Measurements from ENCODE around the gene MCMBP. TPM values are rescaled to one million over a fixed set of nuclear protein-coding genes. Genes with fewer than 3 reads are reported as not detected.

Gene MCMBP
- total and polyA plus RNA-seq, 4 donors, result 25.8 to 53.0 (median 50.2) TPM

DNA sequence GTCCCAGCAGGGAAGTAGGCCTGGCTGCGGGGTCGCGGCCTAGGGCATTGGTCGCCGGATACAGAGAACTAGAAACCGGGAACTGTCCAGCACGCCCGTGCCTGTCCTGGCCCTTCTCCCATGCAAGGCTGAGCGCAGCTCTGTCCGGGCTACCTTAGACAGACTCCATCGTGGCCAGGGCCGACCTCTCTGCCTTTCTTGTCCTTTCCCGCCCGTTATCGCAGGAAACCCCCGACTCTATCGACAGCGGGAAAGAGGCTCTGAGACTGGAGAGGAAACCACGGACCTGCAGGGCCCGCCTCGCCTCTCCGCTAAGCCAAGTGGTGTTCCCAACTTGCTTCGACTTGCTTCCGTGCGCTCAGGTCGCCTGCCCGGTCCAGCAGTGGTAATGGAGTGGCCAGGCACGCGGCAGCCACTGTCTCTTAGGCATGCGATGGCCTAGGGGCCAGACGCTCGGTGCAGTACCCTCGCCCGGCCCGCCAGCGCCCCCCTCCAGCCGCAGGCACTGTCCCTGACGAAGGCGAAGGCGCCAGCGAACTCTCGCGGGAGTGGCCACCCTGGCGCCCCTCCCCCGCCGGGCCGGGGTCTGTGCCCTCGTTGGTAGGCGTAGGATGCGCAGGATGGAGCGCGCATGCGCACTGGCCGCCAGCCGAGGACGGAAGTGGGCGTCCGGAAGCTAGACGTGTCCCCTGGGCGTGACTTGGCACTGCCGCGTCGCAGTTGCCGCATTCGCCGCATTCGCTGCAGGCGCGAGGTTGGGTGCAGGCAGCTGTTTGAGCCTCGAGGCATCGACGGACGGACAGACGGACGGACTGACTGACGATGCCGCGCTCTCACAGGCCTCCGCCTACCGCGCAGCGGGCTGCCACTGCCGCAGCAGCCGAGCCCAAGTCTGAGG, 54.4 kb downstream of the MCMBP start:
- H3K36me3 ChIP-seq (ENCODE audit: control insufficient read depth in 4 of 4, insufficient read depth in 4 of 4, low read length in 4 of 4), result peaks cover 4 to 7% (median 6%) of the 10 kb centered on the region in 4 donors
- no peaks in the 10 kb centered on the region for H3K9me3 ChIP-seq (ENCODE audit: control insufficient read depth in 4 of 4, insufficient read depth in 3 of 4, low read length in 3 of 4)
- no peak for TF ChIP-seq CTCF (IDR thresholded peaks at IDR 0.05; ENCODE audit: control extremely low read depth, extremely low read depth)
- H3K4me1 ChIP-seq (ENCODE audit: control insufficient read depth in 5 of 5, insufficient read depth in 5 of 5, low read length in 5 of 5), result peaks cover 0 to 8% (median 0%) of the 10 kb centered on the region in 5 donors
- 65 to 73% methylated on average over 84 of the region's 84 CpGs for WGBS, 2 donors
- H3K27me3 ChIP-seq (ENCODE audit: control insufficient read depth in 3 of 3, insufficient read depth in 3 of 3, low read length in 2 of 3), result no peaks in the 10 kb centered on the region
- no peak overlapping the region for H3K27ac ChIP-seq (ENCODE audit: low read depth in 1 of 2, low read length in 1 of 2)
- no peak overlapping the region for H3K9ac ChIP-seq (ENCODE audit: insufficient read depth in 1 of 2, low read length in 2 of 2)
- ATAC-seq (ENCODE audit: insufficient read depth, low FRiP score) (no peak), DNase-seq (peak; percentile 93 to 95 (median 95))
- H3K4me3 ChIP-seq, result no peak overlapping the region

GRCh38 chr10:119815671-119816070, 57.0 kb downstream of the MCMBP start:
- 86 to 94% methylated on average over 7 of the region's 7 CpGs for WGBS, 2 donors
- Histone ChIP-seq H3K27ac (ENCODE audit: low read depth in 1 of 2, low read length in 1 of 2) (no peak overlapping the region), H3K4me3 (no peak overlapping the region), H3K9ac (ENCODE audit: insufficient read depth in 1 of 2, low read length in 2 of 2) (no peak overlapping the region), H3K27me3 (ENCODE audit: control insufficient read depth in 3 of 3, insufficient read depth in 3 of 3, low read length in 2 of 3) (no peaks in the 10 kb centered on the region), H3K4me1 (ENCODE audit: control insufficient read depth in 5 of 5, insufficient read depth in 5 of 5, low read length in 5 of 5) (peaks cover 0 to 5% (median 0%) of the 10 kb centered on the region in 5 donors), H3K36me3 (ENCODE audit: control insufficient read depth in 4 of 4, insufficient read depth in 4 of 4, low read length in 4 of 4) (peaks cover 3 to 8% (median 5%) of the 10 kb centered on the region in 4 donors), H3K9me3 (ENCODE audit: control insufficient read depth in 4 of 4, insufficient read depth in 3 of 4, low read length in 3 of 4) (no peaks in the 10 kb centered on the region)
- ATAC-seq (ENCODE audit: insufficient read depth, low FRiP score) (no peak), DNase-seq (no peak)
- TF ChIP-seq CTCF (IDR thresholded peaks at IDR 0.05; ENCODE audit: control extremely low read depth, extremely low read depth), result no peak

GRCh38 chr10:119812684-119813083, 60.0 kb downstream of the MCMBP start:
- TF ChIP-seq CTCF (IDR thresholded peaks at IDR 0.05; ENCODE audit: control extremely low read depth, extremely low read depth), result no peak

More at GRCh38 chr10:119812684-119813083, 60.0 kb downstream of the MCMBP start:
- Histone ChIP-seq H3K27me3 (ENCODE audit: control insufficient read depth in 3 of 3, insufficient read depth in 3 of 3, low read length in 2 of 3) (no peaks in the 10 kb centered on the region), H3K36me3 (ENCODE audit: control insufficient read depth in 4 of 4, insufficient read depth in 4 of 4, low read length in 4 of 4) (peaks cover 2 to 6% (median 6%) of the 10 kb centered on the region in 4 donors), H3K9me3 (ENCODE audit: control insufficient read depth in 4 of 4, insufficient read depth in 3 of 4, low read length in 3 of 4) (no peaks in the 10 kb centered on the region), H3K27ac (ENCODE audit: low read depth in 1 of 2, low read length in 1 of 2) (no peak overlapping the region), H3K4me1 (ENCODE audit: control insufficient read depth in 5 of 5, insufficient read depth in 5 of 5, low read length in 5 of 5) (no peaks in the 10 kb centered on the region), H3K9ac (ENCODE audit: insufficient read depth in 1 of 2, low read length in 2 of 2) (no peak overlapping the region), H3K4me3 (no peak overlapping the region)
- ATAC-seq (ENCODE audit: insufficient read depth, low FRiP score) (no peak), DNase-seq (peak in 1 of 3 donors; percentile 8)

All from lung (tissue), 12 donors.